Measurements from ENCODE around the gene FAM89A. TPM values are rescaled to one million over a fixed set of nuclear protein-coding genes. Genes with fewer than 3 reads are reported as not detected.

Gene FAM89A
- total RNA-seq (2014; rRNA removed; shearing (Covaris generic)): 24.9 and 32.0 TPM in 2 replicates

- DNase-seq (ENCODE audit: low spot score): no peak
These were observed at the start of gene FAM89A for GRCh38 chr1:231040019-231040799. TSS of gene FAM89A (minus strand) at chr1:231040254. CDS start at chr1:231040211, 43 bp downstream.

DNA sequence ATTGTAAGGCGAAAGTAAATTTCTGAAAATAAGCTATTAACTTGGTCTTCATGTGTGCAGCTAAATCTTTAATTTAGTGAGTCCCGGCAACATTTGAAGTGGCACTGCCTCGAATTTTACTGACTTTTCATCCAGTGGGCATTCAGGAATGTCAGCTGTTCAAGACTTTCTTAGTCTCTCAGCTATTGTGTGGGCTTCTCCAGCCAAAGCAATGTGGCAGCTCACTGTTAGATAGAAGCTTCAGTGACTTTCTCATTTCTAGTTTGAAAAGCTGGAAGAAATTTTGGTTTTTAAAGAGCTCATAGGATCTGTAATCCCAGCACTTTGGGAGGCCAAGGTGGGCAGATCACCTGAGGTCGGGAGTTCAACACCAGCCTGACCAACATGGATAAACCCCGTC lies 44.3 kb upstream of the FAM89A start:
- DNase-seq (ENCODE audit: low spot score): no peak

GRCh38 chr1:231079163-231079562 lies 39.1 kb upstream of the FAM89A start:
- DNase-seq (ENCODE audit: low spot score): no peak

DNA sequence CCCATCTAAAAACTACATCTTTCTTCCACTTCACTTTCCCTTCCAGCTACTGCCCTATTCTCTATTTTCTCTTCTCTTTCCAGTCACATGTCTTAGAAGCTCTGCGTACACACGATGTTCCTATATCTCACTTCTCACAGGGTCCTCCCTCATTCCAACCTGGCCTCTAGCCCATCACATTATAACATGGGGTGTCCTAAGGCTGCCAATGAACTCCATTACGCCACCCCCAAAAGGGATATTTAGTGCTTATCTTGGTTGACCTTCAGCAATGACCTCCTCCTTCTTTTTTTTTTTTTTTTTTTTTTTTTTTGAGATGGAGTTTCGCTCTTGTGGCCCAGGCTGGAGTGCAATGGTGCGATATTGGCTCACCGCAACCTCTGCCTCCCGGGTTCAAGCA lies 38.2 kb upstream of the FAM89A start:
- no peak for DNase-seq (ENCODE audit: low spot score)

DNA sequence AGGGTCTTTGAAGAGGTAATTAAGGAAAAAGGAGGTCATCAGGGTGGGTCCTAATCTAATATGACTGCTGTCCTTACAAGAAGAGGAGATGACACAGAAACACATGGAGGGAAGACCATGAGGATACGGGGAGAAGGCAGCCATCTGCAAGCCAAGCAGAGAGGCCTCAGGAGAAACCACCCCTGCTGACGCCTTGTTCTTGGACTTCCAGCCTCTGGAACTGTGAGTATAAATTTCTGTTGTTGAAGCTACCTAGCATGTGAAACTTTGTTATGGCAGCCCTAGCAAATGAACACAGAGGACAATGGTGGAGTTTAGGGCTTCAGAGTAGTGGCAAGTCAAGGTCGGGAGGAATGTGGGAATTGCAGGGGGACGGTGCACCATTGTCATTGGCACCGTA lies 36.7 kb upstream of the FAM89A start:
- no peak for DNase-seq (ENCODE audit: low spot score)

DNA sequence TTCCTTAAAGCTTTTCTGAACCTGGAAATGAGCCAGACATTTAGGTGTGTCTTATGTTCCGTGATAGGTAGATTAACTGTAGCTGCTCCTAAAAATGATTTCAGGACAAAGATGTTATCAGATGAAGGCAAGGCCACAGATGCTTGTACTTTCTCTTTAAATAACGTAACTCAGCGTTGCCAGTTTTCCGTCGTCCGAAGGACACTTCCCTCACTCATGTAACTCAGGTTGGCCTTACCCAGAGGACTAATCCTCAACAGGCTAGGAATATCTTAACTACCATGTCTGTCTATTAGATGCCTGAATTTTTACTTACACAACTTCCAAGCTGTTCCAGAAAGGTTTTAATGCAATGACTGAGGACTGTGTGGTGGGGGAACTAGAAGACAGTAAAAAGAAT lies 35.4 kb upstream of the FAM89A start:
- DNase-seq (ENCODE audit: low spot score): no peak

DNA sequence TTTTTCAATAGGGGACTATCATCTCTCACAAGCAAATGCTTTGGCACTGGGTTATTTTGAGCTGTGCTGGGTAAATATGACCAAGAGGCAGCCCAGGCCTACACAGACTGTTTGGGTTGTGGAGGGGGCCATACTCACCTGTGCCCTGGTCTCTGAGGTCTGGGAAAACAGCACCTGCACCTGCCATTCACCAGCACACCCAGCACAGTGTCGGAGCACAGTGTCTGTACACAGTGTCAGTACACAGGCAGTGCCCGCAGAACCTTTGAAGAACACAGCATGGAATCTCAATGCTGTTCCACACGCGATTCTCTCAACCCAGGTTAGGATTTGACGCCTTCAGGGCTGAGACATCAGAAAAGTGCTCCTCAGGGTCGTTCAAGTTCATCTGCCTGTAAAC lies 35.0 kb upstream of the FAM89A start:
- no peak for DNase-seq (ENCODE audit: low spot score)

- no peak for DNase-seq (ENCODE audit: low spot score)
These were observed 34.0 kb upstream of the FAM89A start for GRCh38 chr1:231074046-231074445.

DNA sequence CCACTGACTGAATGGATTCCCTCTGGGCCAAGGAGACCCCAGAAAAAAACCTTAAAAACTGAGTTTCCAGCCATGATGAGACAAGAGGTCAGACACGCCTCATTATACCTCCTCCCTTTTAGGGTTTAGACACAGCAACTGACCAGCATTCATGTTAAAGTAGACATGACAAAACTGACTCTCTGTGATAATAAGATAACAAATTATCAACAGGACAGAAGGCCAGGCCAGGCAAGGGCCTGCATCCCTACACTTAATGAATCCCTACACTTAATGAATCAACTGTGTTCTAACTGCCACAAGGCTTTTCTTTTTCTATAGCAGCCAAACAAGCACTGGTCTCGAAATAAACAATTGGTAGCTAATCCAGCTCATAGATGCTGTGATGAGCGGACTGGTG lies 33.3 kb upstream of the FAM89A start:
- DNase-seq (ENCODE audit: low spot score): no peak

- no peak for DNase-seq (ENCODE audit: low spot score)
These were observed 32.5 kb upstream of the FAM89A start for GRCh38 chr1:231072502-231073094.

DNA sequence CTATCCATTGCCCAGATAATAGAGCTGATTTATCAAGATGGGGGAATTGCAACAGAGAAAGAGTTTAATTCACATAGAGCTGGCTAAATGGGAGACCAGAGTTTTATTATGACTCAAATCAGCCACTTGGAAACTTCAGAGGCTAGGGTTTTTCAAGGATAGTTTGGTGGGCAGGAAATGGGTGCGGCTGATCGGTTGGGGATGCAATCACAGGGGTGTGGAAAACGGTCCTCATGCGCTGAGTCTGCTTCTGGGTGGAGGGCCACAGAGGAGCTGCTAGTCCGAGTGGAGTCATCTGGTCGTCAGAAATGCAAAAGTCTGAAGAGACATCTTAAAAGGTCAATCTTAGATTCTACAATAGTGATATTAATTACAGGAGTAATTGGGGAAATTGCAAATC lies 32.0 kb upstream of the FAM89A start:
- DNase-seq (ENCODE audit: low spot score): no peak

DNA sequence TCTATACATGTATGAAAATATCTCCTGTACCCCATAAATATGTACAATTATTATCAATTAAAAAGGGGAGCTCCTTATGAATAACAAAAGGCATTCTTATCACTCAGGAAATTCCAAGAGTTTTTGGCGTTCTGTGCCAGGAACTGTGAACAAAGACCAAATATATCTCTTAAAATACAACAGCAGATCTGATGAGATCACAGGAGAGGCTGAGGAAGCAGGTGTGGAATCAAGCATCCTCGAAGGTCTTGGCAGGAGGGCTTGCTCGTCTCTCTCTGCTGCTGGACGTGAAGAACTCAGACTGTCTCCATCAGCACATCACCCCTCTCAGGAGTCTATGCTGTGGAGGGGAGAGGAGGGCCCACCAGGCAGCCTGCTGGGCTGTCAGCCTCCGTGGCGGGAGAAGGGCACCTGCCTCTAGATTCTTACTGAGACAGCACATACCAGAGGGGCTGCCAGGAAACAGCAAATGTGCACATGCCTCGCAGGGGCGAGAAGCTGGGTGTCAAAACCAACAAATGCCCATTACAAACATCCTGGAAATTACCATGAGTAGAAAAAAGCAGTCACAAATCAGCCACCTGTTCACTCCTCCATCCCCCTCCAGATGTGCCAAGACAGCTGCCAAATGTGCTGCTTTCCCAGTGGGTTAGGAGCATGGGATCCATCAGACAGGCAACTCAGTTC lies 30.8 kb upstream of the FAM89A start:
- no peak for DNase-seq (ENCODE audit: low spot score)

DNA sequence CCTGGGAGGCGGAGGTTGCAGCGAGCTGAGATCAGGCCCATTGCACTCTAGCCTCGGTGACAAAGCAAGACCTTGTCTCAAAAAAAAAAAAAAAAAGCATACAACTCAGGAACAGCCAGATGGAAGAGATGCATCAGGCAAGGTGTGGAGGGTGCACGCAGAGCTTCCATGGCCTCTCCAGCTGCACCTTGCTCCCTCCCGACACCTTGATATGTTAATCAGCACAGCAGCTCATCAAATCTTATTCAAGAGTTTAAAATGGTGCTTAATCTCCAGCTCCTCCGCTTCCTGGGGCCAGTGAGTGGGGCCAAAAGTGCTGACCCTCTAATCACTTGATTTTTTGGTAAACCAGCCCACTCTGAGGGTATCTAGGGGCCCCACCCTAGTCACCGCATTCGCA lies 29.3 kb upstream of the FAM89A start:
- DNase-seq (ENCODE audit: low spot score): no peak

GRCh38 chr1:231068762-231069161 lies 28.7 kb upstream of the FAM89A start:
- no peak for DNase-seq (ENCODE audit: low spot score)

DNA sequence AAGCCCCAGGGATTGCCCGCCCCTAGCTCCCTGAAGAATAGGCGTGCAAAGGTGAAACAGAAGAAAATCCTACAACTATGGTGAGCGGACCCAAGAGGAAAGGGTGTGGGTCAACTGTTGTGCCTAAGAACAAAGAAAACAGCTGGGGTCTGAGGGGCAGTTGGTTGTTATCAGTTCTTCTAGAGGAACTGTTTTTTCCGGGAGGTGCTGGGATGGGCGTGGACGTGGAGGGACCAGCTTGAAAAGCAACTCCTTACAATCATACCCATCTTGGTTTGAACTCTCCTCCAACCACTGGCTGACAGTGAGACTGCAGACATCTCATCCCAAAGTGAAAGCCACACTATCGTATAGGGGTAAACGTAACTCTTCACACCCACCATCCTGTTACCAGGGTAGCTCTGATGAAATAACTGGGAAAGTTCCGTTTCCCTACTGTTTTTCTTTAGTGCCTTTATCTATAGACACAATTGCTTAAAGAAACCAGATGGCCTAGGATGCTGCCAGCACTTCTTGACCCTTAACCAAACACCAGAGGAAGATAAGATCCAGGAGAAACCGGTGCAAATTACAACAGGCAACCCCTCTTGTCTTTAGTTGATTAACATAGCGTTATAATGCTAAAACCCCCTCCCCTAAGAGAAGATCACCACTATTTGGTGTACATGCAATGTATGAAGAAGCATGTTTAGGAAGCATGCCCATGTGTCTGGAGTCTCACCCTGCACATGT lies 25.6 kb upstream of the FAM89A start:
- no peak for DNase-seq (ENCODE audit: low spot score)

- DNase-seq (ENCODE audit: low spot score): no peak
These were observed 24.4 kb upstream of the FAM89A start for GRCh38 chr1:231064418-231064817.

GRCh38 chr1:231063331-231063730 lies 23.3 kb upstream of the FAM89A start:
- DNase-seq (ENCODE audit: low spot score): no peak

GRCh38 chr1:231062500-231063270 lies 22.6 kb upstream of the FAM89A start:
- DNase-seq (ENCODE audit: low spot score): no peak

DNA sequence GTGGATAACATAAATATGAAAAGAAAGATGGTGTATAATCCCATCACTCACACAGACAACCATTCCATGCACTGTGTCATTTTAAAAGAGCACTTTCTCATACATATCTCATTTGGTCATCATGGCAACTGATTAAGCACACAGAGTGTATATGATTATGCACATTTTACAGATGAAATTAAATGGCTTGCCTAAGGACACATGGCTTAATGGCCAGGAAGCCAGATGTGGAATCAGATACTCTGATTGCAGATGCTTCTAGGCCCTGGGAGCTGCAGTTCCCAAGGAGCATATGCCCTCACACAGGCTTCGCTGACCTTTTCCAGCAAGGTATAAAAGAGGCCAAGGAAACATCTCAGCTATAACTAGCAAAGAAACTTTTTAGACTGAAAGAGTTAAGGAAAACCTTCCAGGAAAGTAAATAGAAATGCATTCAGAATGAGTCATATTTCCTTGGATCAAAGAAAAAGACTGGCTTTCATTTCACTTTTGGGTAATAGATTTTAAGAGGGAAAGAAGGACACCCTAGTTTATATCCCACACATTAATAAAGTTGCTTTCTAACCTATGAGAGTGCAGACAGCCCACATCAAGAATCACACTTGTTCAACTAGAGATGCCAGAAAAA lies 19.6 kb upstream of the FAM89A start:
- DNase-seq (ENCODE audit: low spot score): no peak

- no peak for DNase-seq (ENCODE audit: low spot score)
These were observed 18.5 kb upstream of the FAM89A start for GRCh38 chr1:231058416-231059109.
